Measurements from ENCODE around the gene CSN2.
"Not testable (repeated sequence)": the region's sequence is repeated elsewhere in the genome, so short reads cannot be mapped to it uniquely, and the experiment has no call there.

The CSN2 gene

DNA sequence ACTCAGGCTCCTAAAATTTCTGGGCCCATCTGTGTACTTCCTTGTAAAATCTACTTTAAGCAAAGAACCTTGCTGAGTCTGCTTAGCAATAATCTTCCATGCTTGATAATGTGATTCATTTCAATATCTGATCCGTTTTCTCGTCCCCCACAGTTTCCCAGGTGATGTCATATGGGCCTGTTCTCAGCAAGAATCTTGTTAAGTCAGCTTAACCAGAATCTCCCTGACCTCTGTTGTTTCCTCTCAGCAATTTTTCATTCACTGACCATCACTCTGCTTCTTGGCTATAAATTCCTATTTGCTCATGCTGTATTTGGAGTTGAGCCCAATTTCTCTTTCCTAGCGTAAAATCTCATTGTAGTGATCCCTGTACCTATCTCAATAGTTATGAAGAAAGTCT lies 13.9 kb downstream of the CSN2 start:
- no peak for DNase-seq (ENCODE audit: low read depth)

DNA sequence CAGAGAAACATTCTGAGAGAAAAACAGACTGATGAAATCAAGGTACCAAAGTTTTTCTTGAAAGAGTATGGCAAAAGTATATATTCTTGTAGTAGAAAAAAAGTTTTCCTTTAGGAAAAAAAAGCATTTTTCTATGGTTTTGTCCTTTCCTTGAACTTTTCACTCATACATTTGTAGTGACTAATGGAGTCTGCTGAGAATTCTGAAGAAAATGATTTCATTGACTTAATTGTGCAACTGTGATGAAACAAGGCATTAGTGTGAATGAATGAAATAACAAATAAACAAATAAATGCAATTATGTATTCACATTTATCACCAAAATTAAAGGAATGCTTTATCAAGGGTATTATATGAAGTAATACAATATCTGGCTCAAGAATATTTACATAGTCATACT lies 29.0 kb downstream of the CSN2 start:
- TF ChIP-seq, protein P1, sequence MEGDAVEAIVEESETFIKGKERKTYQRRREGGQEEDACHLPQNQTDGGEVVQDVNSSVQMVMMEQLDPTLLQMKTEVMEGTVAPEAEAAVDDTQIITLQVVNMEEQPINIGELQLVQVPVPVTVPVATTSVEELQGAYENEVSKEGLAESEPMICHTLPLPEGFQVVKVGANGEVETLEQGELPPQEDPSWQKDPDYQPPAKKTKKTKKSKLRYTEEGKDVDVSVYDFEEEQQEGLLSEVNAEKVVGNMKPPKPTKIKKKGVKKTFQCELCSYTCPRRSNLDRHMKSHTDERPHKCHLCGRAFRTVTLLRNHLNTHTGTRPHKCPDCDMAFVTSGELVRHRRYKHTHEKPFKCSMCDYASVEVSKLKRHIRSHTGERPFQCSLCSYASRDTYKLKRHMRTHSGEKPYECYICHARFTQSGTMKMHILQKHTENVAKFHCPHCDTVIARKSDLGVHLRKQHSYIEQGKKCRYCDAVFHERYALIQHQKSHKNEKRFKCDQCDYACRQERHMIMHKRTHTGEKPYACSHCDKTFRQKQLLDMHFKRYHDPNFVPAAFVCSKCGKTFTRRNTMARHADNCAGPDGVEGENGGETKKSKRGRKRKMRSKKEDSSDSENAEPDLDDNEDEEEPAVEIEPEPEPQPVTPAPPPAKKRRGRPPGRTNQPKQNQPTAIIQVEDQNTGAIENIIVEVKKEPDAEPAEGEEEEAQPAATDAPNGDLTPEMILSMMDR (IDR thresholded peaks at IDR 0.05; ENCODE audit: insufficient read depth, low read depth, low read length, missing control alignments): no peak
- H3K4me3 ChIP-seq (ENCODE audit: low read length): no peak overlapping the region
- DNase-seq (ENCODE audit: low read depth): peak; percentile 19

More for the DNA sequence above, 13.9 kb downstream of the CSN2 start:
- no peak overlapping the region for H3K4me3 ChIP-seq (ENCODE audit: low read length)
- TF ChIP-seq, protein P1 (IDR thresholded peaks at IDR 0.05; ENCODE audit: insufficient read depth, low read depth, low read length, missing control alignments): no peak

DNA sequence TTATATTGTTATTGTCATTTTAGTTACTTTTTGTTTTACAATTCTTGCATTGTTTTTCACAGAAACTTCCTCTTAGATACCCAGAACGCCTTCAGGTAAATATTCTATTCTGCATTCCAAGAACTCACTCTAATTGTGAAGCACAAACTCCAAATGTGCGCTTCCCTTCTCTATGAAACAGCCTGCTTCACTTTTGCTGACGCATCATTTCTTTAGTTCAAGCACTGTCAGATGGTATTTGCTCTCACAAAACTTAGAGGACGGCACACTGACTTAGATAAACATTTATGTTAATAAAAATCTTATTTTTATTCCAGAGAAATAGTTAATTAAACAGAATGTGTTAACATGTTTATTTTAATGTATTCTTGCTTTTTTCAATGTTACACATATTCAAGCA lies 31.4 kb downstream of the CSN2 start:
- DNase-seq (ENCODE audit: low read depth): no peak
- TF ChIP-seq, protein P1 (IDR thresholded peaks at IDR 0.05; ENCODE audit: insufficient read depth, low read depth, low read length, missing control alignments): no peak
- H3K4me3 ChIP-seq (ENCODE audit: low read length): no peak overlapping the region

DNA sequence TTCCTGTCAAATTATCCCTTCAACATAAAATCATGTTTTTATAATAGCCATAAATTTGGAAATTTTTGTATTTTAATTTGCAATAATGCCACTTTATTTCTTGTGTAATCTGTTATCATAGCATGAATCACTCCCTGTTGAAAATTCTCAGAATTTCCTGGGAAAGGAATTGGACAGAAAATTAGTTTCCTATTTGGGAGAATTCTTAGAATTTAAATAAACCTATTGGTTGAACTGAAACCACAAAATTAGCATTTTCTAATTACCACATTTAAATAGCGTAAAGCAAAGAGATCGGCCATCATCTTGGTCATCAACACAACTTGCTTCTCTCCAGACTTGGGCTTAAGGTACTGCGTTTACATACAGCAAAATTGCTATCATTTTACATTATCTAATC lies 34.8 kb downstream of the CSN2 start, which contains the start of gene CSN1S1:
Gene CSN1S1 (plus strand): TSS at position 301 of the 400 bp plus-strand sequence. CDS start 1,488 bp downstream, outside the sequence.
- no peak for DNase-seq (ENCODE audit: low read depth)

DNA sequence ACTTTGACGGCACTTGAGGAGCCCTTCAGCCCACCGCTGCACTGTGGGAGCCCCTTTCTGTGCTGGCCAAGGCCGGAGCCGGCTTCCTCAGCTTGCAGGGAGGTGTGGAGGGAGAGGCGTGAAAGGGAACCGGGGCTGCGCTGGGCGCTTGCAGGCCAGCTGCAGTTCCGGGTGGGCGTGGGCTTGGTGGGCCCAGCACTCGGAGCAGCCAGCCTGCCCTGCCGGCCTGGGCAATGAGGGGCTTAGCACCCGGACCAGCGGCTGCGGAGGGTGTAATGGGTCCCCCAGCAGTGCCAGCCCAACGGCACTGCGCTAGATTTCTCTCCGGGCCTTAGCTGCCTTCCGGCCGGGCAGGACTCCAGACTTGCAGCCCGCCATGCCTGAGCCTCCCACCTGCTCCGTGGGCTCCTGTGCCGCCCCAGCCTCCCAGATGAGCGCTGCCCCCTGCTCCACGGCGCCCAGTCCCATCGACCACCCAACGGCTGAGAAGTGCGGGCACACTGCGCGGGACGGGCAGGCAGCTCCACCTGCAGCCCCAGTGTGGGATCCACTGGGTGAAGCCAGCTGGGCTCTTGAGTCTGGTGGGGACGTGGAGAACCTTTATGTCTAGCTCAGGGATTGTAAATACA lies 41.6 kb downstream of the CSN2 start:
- not testable (repeated sequence) for DNase-seq (ENCODE audit: low read depth); H3K4me3 ChIP-seq (ENCODE audit: low read length)

More for the DNA sequence above, 34.8 kb downstream of the CSN2 start, which contains the start of gene CSN1S1:
- TF ChIP-seq, protein P1 (IDR thresholded peaks at IDR 0.05; ENCODE audit: insufficient read depth, low read depth, low read length, missing control alignments): no peak
- no peak within 1 kb of the TSS for H3K4me3 ChIP-seq (ENCODE audit: low read length)

DNA sequence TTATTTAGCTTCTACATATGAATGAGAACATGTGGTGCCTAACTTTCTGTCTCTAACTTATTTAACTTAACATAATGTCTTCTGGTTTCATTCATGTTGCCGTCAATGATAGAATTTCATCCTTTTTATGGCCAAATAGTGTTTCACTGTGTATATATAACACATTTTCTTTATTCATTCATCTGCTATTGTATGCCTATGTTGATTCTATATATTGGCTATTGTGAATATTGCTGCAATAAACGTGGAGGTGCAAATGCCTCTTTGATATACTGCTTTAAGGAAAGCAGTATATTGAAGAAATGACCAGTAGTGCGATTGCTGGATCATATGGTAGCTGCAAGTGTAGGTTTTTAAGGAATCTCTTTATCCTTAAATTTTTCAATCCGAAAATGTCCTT lies 44.7 kb downstream of the CSN2 start:
- no peak for DNase-seq (ENCODE audit: low read depth)
- TF ChIP-seq, protein P1 (IDR thresholded peaks at IDR 0.05; ENCODE audit: insufficient read depth, low read depth, low read length, missing control alignments): no peak

DNA sequence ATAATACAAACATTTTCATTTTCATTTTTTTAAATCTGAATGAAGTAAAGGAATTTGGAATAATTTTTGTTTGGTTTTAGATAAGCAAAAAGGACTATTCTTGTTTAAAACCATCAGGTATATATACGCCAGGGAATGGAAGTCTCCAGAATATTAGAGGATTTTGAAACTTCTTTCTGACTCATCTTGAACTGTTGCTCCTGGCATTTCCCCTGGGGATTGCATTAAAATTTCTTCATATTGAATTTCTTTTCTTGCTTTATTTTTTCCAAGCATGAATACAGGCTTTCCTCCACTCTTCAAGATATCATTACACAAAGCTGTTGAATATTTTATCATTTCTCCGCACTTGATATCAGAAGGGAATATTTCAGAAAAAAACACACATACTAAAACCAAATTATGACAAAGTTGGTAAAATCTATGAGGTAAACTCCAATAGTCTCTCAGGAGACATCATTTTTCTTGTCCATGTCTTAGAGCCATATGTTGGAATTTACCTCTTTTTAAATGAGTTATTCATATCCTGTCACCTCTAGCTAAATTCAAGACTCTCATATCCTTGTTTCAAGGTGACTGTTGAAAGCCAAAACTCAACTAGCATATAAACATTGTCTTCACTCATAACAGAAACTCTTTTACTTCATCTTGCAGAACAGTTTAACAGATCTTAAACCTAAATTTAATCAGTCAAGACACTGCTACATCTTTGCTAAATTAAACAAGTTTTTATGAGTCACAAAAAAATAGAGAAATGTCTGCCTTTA lies 55.3 kb downstream of the CSN2 start:
- H3K4me3 ChIP-seq (ENCODE audit: low read length): no peak overlapping the region
- TF ChIP-seq, protein P1 (IDR thresholded peaks at IDR 0.05; ENCODE audit: insufficient read depth, low read depth, low read length, missing control alignments): no peak
- peak; percentile 14 for DNase-seq (ENCODE audit: low read depth)

More for the DNA sequence above, 44.7 kb downstream of the CSN2 start:
- H3K4me3 ChIP-seq (ENCODE audit: low read length): no peak overlapping the region

Data from epithelial cell of esophagus (primary cell).